GM12878 (cell line): ENCODE results near the gene NAA10. TPM values are rescaled to one million over a fixed set of nuclear protein-coding genes. Genes with fewer than 3 reads are reported as not detected.
A peak's percentile ranks its signal among the peaks of the same experiment; 100 is the strongest.

Experiments used
- ATAC-seq: fragments of 200-7000 bp; cut with Tn5 transposase; 3 replicates; pipeline ENCODE4 v1.9.1; 2020; ENCODE audit warnings: mild to moderate bottlenecking, moderate library complexity
- BruUV-seq: library from RNA; stranded (reverse); fragments of 400-500 nt; replicated peaks from 2 replicates; lab custom pipeline; 2021; lab: Mats Ljungman, UMichigan
- CTCF ChIA-PET: fragments of 300-600 bp; sonication (Branson Sonifier 250); formaldehyde crosslinking; extraction: SDS; loops from one replicate; lab custom pipeline; 2021; ENCODE audit warnings: inconsistent platforms; lab: Yijun Ruan, JAX
- POLR2A ChIA-PET: fragments of 350-600 bp; formaldehyde crosslinking; extraction: SDS; loops from one replicate; lab custom pipeline; 2021; ENCODE audit warnings: inconsistent platforms; lab: Charles Lee
- RAD21 ChIA-PET: fragments of 300-600 bp; sonication (Branson Sonifier 250); formaldehyde crosslinking; loops from one replicate; lab custom pipeline; 2023; ENCODE audit warnings: antibody characterized with exemption; ENCODE audit not compliant: unreplicated experiment; lab: Charles Lee
- SMC1A ChIA-PET: fragments of 300-600 bp; sonication (Branson Sonifier 250); formaldehyde crosslinking; loops from one replicate; lab custom pipeline; 2023; ENCODE audit not compliant: unreplicated experiment, uncharacterized antibody; lab: Charles Lee
- DNase-seq: peaks from one replicate; pipeline ENCODE4 v3.0.0-alpha.2; 2011; ENCODE audit warnings: low read depth, low spot score
- FAIRE-seq: peaks from 3 replicates; lab custom pipeline; 2011; peaks lifted over from hg19 to GRCh38; lab: Jason Lieb, UNC
- H2AFZ ChIP-seq: 2 replicates; pipeline ENCODE4 v1.6.0; 2011; ENCODE audit warnings: low read depth, low read length, control low read depth; ENCODE audit not compliant: control insufficient read depth
- H3K27ac ChIP-seq: 2 replicates; pipeline ENCODE4 v1.5.1; 2011; ENCODE audit warnings: control low read depth; ENCODE audit not compliant: control insufficient read depth, insufficient read depth
- H3K27me3 ChIP-seq, 2 experiments: replicated peaks in 1 of 2; 2 replicates each; pipeline versions ENCODE4 v1.6.0 to v1.6.1; 2011; ENCODE audit warnings: low read length in 1 of 2; ENCODE audit not compliant: control insufficient read depth in 2 of 2, insufficient read depth in 2 of 2
- H3K36me3 ChIP-seq, 2 experiments: 2 replicates each; pipeline ENCODE4 v1.5.1; 2011; ENCODE audit warnings: low read length in 1 of 2; ENCODE audit not compliant: control insufficient read depth in 2 of 2, insufficient read depth in 2 of 2
- H3K4me1 ChIP-seq: 2 replicates; pipeline ENCODE4 v1.6.1; 2011; ENCODE audit warnings: mild to moderate bottlenecking, low read length, moderate library complexity, mixed read lengths; ENCODE audit not compliant: control insufficient read depth, insufficient read depth
- H3K4me2 ChIP-seq: 2 replicates; pipeline ENCODE4 v1.6.0; 2011; ENCODE audit warnings: control low read depth; ENCODE audit not compliant: control insufficient read depth, insufficient read depth
- H3K4me3 ChIP-seq: fragments of 200-600 bp; sonication (generic); 2 replicates; pipeline ENCODE4 v1.5.1; 2016
- H3K79me2 ChIP-seq: 2 replicates; pipeline ENCODE4 v1.6.0; 2011; ENCODE audit warnings: low read length; ENCODE audit not compliant: control insufficient read depth, insufficient read depth
- H3K9ac ChIP-seq: 2 replicates; pipeline ENCODE4 v1.8.0; 2011; ENCODE audit warnings: low read length, control low read depth, mixed read lengths; ENCODE audit not compliant: control insufficient read depth, insufficient read depth
- H3K9me3 ChIP-seq: replicated peaks from 3 replicates; pipeline ENCODE4 v1.5.1; 2011; ENCODE audit warnings: mild to moderate bottlenecking, low read length; ENCODE audit not compliant: control insufficient read depth, insufficient read depth
- H4K20me1 ChIP-seq: 2 replicates; pipeline ENCODE4 v1.6.0; 2011; ENCODE audit not compliant: control insufficient read depth, insufficient read depth
- BHLHE40 ChIP-seq, 2 experiments: fragments of 450-650 bp in 1 of 2; IDR thresholded peaks; 2 replicates each; pipeline ENCODE4 v1.6.1; 2011 to 2017; ENCODE audit warnings: low read depth in 2 of 2, borderline replicate concordance in 1 of 2, improper control_type of control experiment in 1 of 2, low read length in 1 of 2, mild to moderate bottlenecking in 1 of 2
- BRCA1 ChIP-seq: IDR thresholded peaks from 2 replicates; pipeline ENCODE4 v1.6.1; 2011; ENCODE audit warnings: low read depth, low read length, improper control_type of control experiment
- HCFC1 ChIP-seq: fragments of 150-350 bp; IDR thresholded peaks from 2 replicates; pipeline ENCODE4 v1.6.1; 2014; ENCODE audit warnings: low read length
- KDM1A ChIP-seq: fragments of 200-600 bp; sonication (generic); IDR thresholded peaks from 2 replicates; pipeline ENCODE4 v1.6.1; 2016; ENCODE audit warnings: borderline replicate concordance
- MTA2 ChIP-seq: fragments of 450-650 bp; IDR thresholded peaks from 2 replicates; pipeline ENCODE4 v1.6.1; 2016; ENCODE audit warnings: low read depth, mild to moderate bottlenecking, moderate library complexity
- RFX5 ChIP-seq: IDR thresholded peaks from 2 replicates; pipeline ENCODE4 v1.6.1; 2011; ENCODE audit warnings: low read depth, low read length, improper control_type of control experiment
- STAT1 ChIP-seq: fragments of 450-650 bp; conservative IDR thresholded peaks from 2 replicates; pipeline ENCODE4 v1.6.1; 2014; ENCODE audit warnings: antibody characterized with exemption, mild to moderate bottlenecking
- WGBS: methylation state at CpG from one replicate; pipeline ENCODE4 v1.1.6; 2016; ENCODE audit warnings: low lambda C conversion rate; ENCODE audit not compliant: insufficient replicate concordance, insufficient coverage; ENCODE audit errors: missing lambda C conversion rate; 5-methylcytosine and 5-hydroxymethylcytosine counted together
- in situ Hi-C: fragments of 300-500 bp; cut with MboI; formaldehyde crosslinking; loops from 9 replicates; pipeline ENCODE4 v1.14.3; 2018; ENCODE audit warnings: mixed read lengths
- intact Hi-C: fragments of 100-400 bp; cut with micrococcal nuclease; formaldehyde crosslinking; loops from one replicate; pipeline ENCODE4 v1.14.2; 2022; ENCODE audit not compliant: unreplicated experiment
- polyA plus RNA-seq, 11 experiments: library from polyadenylated mRNA; depleted of rRNA in 4 of 11; unstranded in 6 of 11; stranded (reverse) in 5 of 11; fragments of >200 nt; fragmentation: Nextera tagmentation in 4 of 11; fragmentation: Illumina TruSeq in 1 of 11; extraction: Ambion mirVana in 4 of 11; extraction: Trizol in 1 of 11; gene quantifications; 1 replicate in 1 of 11; 2 replicates in 10 of 11; pipeline versions ENCODE4 v1.2.1 to v1.2.3, GENCODE V29; 2011 to 2016; ENCODE audit warnings: inconsistent platforms in 2 of 11, missing spikeins in 2 of 11, low read depth in 1 of 11
- total RNA-seq, 4 experiments: library from RNA; depleted of rRNA in 3 of 4; stranded (reverse); fragments of >200 nt in 3 of 4; fragmentation: Illumina TruSeq in 1 of 4; extraction: Trizol in 1 of 4; gene quantifications; 2 replicates each; pipeline versions ENCODE4 v1.2.1 to v1.2.3, GENCODE V29; 2013 to 2021
- TF ChIP-seq, protein P1 (sequence below): fragments of 450-650 bp; formaldehyde crosslinking; IDR thresholded peaks from 2 replicates; pipeline ENCODE4 v1.4.0; 2022; ENCODE audit warnings: mild to moderate bottlenecking, moderate library complexity
- TF ChIP-seq, protein P2 (sequence below): fragments of 450-650 bp; IDR thresholded peaks from 2 replicates; pipeline ENCODE4 v1.6.1; 2016; ENCODE audit warnings: mild to moderate bottlenecking
- TF ChIP-seq, protein P3 (sequence below): fragments of 450-650 bp; formaldehyde crosslinking; IDR thresholded peaks from 2 replicates; pipeline ENCODE4 v1.5.0; 2022; ENCODE audit warnings: mild to moderate bottlenecking, missing genetic modification characterization

The NAA10 gene
- total and polyA plus RNA-seq, 10 of the 15 experiments (the other 5 are each of a cell fraction or from before 2014, with no cell fraction given), result 7.9 to 212 (median 98.9) TPM

DNA sequence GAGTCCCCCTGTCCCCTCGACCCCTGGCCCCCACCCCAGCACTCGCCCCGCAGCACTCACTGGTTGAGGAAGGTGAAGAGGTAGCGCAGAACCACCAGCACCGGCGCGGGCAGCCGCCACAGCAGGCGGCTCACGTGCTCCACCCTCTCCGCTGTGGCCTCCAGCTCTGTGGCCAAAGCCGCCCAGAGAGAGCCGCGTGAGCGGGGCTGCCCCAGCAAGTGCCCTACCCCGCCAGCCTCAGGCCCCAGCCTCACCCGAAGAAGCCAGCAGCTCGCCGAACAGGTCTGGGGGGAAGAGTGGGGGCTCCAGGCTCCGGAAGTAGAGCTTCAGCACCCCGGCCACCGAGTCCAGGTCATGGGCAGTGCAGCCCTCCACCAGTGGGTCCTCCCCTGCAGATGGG is 24.4 kb downstream of the NAA10 start (continued):
- TF ChIP-seq, protein P1, sequence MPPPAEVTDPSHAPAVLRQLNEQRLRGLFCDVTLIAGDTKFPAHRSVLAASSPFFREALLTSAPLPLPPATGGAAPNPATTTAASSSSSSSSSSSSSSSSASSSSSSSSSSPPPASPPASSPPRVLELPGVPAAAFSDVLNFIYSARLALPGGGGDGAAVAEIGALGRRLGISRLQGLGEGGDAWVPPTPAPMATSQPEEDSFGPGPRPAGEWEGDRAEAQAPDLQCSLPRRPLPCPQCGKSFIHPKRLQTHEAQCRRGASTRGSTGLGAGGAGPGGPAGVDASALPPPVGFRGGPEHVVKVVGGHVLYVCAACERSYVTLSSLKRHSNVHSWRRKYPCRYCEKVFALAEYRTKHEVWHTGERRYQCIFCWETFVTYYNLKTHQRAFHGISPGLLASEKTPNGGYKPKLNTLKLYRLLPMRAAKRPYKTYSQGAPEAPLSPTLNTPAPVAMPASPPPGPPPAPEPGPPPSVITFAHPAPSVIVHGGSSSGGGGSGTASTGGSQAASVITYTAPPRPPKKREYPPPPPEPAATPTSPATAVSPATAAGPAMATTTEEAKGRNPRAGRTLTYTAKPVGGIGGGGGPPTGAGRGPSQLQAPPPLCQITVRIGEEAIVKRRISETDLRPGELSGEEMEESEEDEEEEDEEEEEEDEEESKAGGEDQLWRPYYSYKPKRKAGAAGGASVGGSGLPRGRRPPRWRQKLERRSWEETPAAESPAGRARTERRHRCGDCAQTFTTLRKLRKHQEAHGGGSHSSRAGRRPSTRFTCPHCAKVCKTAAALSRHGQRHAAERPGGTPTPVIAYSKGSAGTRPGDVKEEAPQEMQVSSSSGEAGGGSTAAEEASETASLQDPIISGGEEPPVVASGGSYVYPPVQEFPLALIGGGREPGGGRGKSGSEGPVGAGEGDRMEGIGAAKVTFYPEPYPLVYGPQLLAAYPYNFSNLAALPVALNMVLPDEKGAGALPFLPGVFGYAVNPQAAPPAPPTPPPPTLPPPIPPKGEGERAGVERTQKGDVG (CRISPR knock-in tag), result no peak
- TF ChIP-seq KDM1A (no peak), BRCA1 (no peak)
- TF ChIP-seq, protein P2, sequence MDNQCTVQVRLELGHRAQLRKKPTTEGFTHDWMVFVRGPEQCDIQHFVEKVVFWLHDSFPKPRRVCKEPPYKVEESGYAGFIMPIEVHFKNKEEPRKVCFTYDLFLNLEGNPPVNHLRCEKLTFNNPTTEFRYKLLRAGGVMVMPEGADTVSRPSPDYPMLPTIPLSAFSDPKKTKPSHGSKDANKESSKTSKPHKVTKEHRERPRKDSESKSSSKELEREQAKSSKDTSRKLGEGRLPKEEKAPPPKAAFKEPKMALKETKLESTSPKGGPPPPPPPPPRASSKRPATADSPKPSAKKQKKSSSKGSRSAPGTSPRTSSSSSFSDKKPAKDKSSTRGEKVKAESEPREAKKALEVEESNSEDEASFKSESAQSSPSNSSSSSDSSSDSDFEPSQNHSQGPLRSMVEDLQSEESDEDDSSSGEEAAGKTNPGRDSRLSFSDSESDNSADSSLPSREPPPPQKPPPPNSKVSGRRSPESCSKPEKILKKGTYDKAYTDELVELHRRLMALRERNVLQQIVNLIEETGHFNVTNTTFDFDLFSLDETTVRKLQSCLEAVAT, result no peak

DNA sequence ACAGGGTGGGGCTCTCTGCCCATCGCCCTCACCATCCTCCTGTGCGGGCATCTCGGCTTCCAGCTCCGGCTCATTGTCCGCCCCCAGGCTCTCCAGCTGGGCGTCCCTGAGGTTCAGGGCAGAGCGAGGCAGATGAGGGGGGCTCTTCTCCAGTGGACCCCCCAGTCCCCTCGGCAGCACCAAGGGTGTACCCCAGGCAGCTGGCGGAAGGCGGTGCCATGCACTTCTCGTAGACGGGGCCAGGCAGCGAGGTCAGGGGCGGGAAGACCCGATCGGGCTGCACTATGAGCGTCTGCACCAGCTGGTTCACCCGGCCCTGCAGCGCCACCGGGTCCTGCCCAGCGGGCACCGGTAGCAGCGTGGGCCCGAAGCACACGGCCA is 24.9 kb downstream of the NAA10 start:
- ChIA-PET POLR2A (interaction anchor here (0.6 kb wide), 1 partner anchor 66 kb away, joined by 6 read pairs; no protein-coding TSS in a partner anchor), SMC1A (no interaction called here), CTCF (interaction anchor here (1.1 to 1.7 kb wide), 2 partner anchors 14 to 37 kb away, joined by 3 to 6 read pairs; no protein-coding TSS in a partner anchor), RAD21 (interaction anchor here (1.0 kb wide), 1 partner anchor 13 kb away, joined by 3 read pairs; no protein-coding TSS in a partner anchor)
- DNase-seq, result no peak
- Histone ChIP-seq H3K4me1 (no peaks in the 10 kb centered on the region), H2AFZ (no peak overlapping the region), H3K36me3 (no peaks in the 10 kb centered on the region; a peak in 2 of 4 replicates), H3K9ac (no peak overlapping the region), H3K79me2 (no peaks in the 10 kb centered on the region), H3K27ac (no peak overlapping the region), H3K4me2 (no peak overlapping the region), H3K4me3 (no peak overlapping the region), H4K20me1 (no peaks in the 10 kb centered on the region), H3K9me3 (no peaks in the 10 kb centered on the region), H3K27me3 (no peaks in the 10 kb centered on the region)
- in situ Hi-C loops, result no loop called here
- 90% methylated on average over 22 of the region's 25 CpGs for WGBS
- TSS peak; percentile 34 for BruUV-seq
- intact Hi-C loops, result no loop called here
- no peak for FAIRE-seq
- no peak for ATAC-seq
- TF ChIP-seq BHLHE40 (IDR thresholded peaks at IDR 0.05; ENCODE audit: borderline replicate concordance in 1 of 2, low read depth in 2 of 2, low read length in 1 of 2) (no peak), RFX5 (no peak), MTA2 (no peak), STAT1 (no peak), HCFC1 (no peak)
- TF ChIP-seq, protein P3, sequence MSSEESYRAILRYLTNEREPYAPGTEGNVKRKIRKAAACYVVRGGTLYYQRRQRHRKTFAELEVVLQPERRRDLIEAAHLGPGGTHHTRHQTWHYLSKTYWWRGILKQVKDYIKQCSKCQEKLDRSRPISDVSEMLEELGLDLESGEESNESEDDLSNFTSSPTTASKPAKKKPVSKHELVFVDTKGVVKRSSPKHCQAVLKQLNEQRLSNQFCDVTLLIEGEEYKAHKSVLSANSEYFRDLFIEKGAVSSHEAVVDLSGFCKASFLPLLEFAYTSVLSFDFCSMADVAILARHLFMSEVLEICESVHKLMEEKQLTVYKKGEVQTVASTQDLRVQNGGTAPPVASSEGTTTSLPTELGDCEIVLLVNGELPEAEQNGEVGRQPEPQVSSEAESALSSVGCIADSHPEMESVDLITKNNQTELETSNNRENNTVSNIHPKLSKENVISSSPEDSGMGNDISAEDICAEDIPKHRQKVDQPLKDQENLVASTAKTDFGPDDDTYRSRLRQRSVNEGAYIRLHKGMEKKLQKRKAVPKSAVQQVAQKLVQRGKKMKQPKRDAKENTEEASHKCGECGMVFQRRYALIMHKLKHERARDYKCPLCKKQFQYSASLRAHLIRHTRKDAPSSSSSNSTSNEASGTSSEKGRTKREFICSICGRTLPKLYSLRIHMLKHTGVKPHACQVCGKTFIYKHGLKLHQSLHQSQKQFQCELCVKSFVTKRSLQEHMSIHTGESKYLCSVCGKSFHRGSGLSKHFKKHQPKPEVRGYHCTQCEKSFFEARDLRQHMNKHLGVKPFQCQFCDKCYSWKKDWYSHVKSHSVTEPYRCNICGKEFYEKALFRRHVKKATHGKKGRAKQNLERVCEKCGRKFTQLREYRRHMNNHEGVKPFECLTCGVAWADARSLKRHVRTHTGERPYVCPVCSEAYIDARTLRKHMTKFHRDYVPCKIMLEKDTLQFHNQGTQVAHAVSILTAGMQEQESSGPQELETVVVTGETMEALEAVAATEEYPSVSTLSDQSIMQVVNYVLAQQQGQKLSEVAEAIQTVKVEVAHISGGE, result no peak
